Endothelial cell of umbilical vein (primary cell): ENCODE results near the gene PHACTR2. TPM values are rescaled to one million over a fixed set of nuclear protein-coding genes. Genes with fewer than 3 reads are reported as not detected.
"Not testable (repeated sequence)": the region's sequence is repeated elsewhere in the genome, so short reads cannot be mapped to it uniquely, and the experiment has no call there.

ENCODE experiments used
- BruUV-seq: library from RNA; stranded (reverse); fragments of 400-500 nt; replicated peaks from 2 replicates; lab custom pipeline; 2021; lab: Mats Ljungman, UMichigan
- CTCF ChIA-PET: fragments of 300-600, 350-600 bp; sonication (Branson Sonifier 250); formaldehyde crosslinking; loops from one replicate; lab custom pipeline; 2021; ENCODE audit warnings: antibody characterized with exemption, inconsistent platforms; lab: Charles Lee
- POLR2A ChIA-PET: fragments of 300-600, 350-600 bp; sonication (Branson Sonifier 250); formaldehyde crosslinking; loops from one replicate; lab custom pipeline; 2021; ENCODE audit warnings: antibody characterized with exemption, inconsistent platforms; lab: Charles Lee
- DNase-seq: peaks from one replicate; pipeline ENCODE4 v3.0.0-alpha.2; 2011; ENCODE audit warnings: low read depth, low spot score
- FAIRE-seq: peaks from 2 replicates; lab custom pipeline; 2011; peaks lifted over from hg19 to GRCh38; lab: Jason Lieb, UNC
- H2AFZ ChIP-seq: 2 replicates; pipeline ENCODE4 v1.6.0; 2012; ENCODE audit warnings: low read depth, low read length, control low read depth, inconsistent platforms
- H3K27ac ChIP-seq: 2 replicates; pipeline ENCODE4 v1.5.1; 2011; ENCODE audit warnings: low read depth, mild to moderate bottlenecking, control low read depth, low read length, moderate library complexity; ENCODE audit not compliant: insufficient read depth
- H3K27me3 ChIP-seq, 2 experiments: 2 replicates each; pipeline versions ENCODE4 v1.6.0 to v1.6.1; 2011; ENCODE audit warnings: low read length in 2 of 2, mixed read lengths in 1 of 2; ENCODE audit not compliant: control insufficient read depth in 2 of 2, insufficient read depth in 2 of 2
- H3K36me3 ChIP-seq, 2 experiments: 2 replicates in 1 of 2; 3 replicates in 1 of 2; pipeline ENCODE4 v1.5.1; 2011; ENCODE audit warnings: low read length in 2 of 2, mild to moderate bottlenecking in 1 of 2, moderate library complexity in 1 of 2; ENCODE audit not compliant: control insufficient read depth in 2 of 2, insufficient read depth in 2 of 2; ENCODE audit errors: extremely low read depth in 1 of 2
- H3K4me1 ChIP-seq: 3 replicates; pipeline ENCODE4 v1.5.1; 2011; ENCODE audit warnings: mild to moderate bottlenecking, low read length; ENCODE audit not compliant: control insufficient read depth, insufficient read depth; ENCODE audit errors: extremely low read depth
- H3K4me2 ChIP-seq: 2 replicates; pipeline ENCODE4 v1.6.1; 2011; ENCODE audit warnings: low read length, control low read depth, mixed read lengths; ENCODE audit not compliant: insufficient read depth
- H3K4me3 ChIP-seq, 3 experiments: fragments of 200-600 bp in 1 of 3; sonication (generic), shearing (Covaris generic) in 1 of 3; replicated peaks in 1 of 3; 2 replicates each; pipeline ENCODE4 v1.5.1; 2011 to 2016; ENCODE audit warnings: control low read depth in 3 of 3, low read length in 3 of 3, mild to moderate bottlenecking in 2 of 3, inconsistent platforms in 1 of 3, low read depth in 1 of 3, moderate library complexity in 1 of 3; ENCODE audit not compliant: insufficient read depth in 1 of 3
- H3K79me2 ChIP-seq: 2 replicates; pipeline ENCODE4 v1.6.0; 2012; ENCODE audit warnings: low read length, inconsistent platforms; ENCODE audit not compliant: control insufficient read depth, insufficient read depth
- H3K9ac ChIP-seq: replicated peaks from 2 replicates; pipeline ENCODE3; 2011; ENCODE audit warnings: low read length, control low read depth; ENCODE audit not compliant: insufficient read depth; ENCODE audit errors: extremely low read depth
- H3K9me1 ChIP-seq: replicated peaks from 3 replicates; pipeline ENCODE4 v1.6.0; 2011; ENCODE audit warnings: mild to moderate bottlenecking, low read length; ENCODE audit not compliant: control insufficient read depth, insufficient read depth; ENCODE audit errors: extremely low read depth
- H3K9me3 ChIP-seq: replicated peaks from 2 replicates; pipeline ENCODE4 v1.5.1; 2012; ENCODE audit warnings: low read length, inconsistent platforms; ENCODE audit not compliant: control insufficient read depth, insufficient read depth
- H4K20me1 ChIP-seq: replicated peaks from 2 replicates; pipeline ENCODE3; 2011; ENCODE audit warnings: mild to moderate bottlenecking, low read length; ENCODE audit not compliant: control insufficient read depth, insufficient read depth; ENCODE audit errors: extremely low read depth
- EZH2 ChIP-seq: IDR thresholded peaks from 2 replicates; pipeline ENCODE4 v1.6.1; 2012; ENCODE audit warnings: borderline replicate concordance, low read depth, mild to moderate bottlenecking, moderate library complexity, low read length, inconsistent platforms; ENCODE audit not compliant: severe bottlenecking
- GATA2 ChIP-seq: IDR thresholded peaks from 2 replicates; pipeline ENCODE4 v1.7.0; 2011; ENCODE audit warnings: low read depth, mild to moderate bottlenecking, moderate library complexity, mixed read lengths, low read length; ENCODE audit not compliant: insufficient read length, insufficient read depth
- POLR2A ChIP-seq: IDR thresholded peaks from 2 replicates; pipeline ENCODE4 v1.6.1; 2012; ENCODE audit warnings: low read depth, mild to moderate bottlenecking, control low read depth, low read length
- POLR2AphosphoS5 ChIP-seq: IDR thresholded peaks from 2 replicates; pipeline ENCODE4 v1.6.1; 2012; ENCODE audit warnings: low read depth, mild to moderate bottlenecking, control low read depth, low read length, moderate library complexity; ENCODE audit not compliant: insufficient read depth
- dilution Hi-C: fragments of 300-500 bp; cut with MboI; formaldehyde crosslinking; loops from one replicate; pipeline ENCODE4 v1.15.0; 2019; ENCODE audit warnings: low sequenced_read_pairs; ENCODE audit not compliant: extremely low pct_ligation_motif_present
- intact Hi-C: fragments of 100-400 bp; cut with micrococcal nuclease; formaldehyde crosslinking; loops from one replicate; pipeline ENCODE4 v1.10.0; 2022
- polyA plus RNA-seq, 4 experiments: library from polyadenylated mRNA; depleted of rRNA in 3 of 4; stranded (reverse) in 3 of 4; unstranded in 1 of 4; fragments of >200 nt; gene quantifications; 2 replicates each; pipeline versions ENCODE4 v1.2.1 to v1.2.3, GENCODE V29; 2011 to 2012; ENCODE audit warnings: missing spikeins in 1 of 4
- total RNA-seq: library from RNA; stranded (reverse); gene quantifications from 2 replicates; pipeline ENCODE4 v1.2.3, GENCODE V29; 2021
- TF ChIP-seq, protein P1 (sequence below), 2 donors: IDR thresholded peaks; 1 replicate in 1 of 2; 2 replicates in 1 of 2; pipeline ENCODE4 v1.5.1; 2011; ENCODE audit warnings: low read length in 2 of 2, mild to moderate bottlenecking in 2 of 2, moderate library complexity in 2 of 2, control low read depth in 1 of 2, inconsistent platforms in 1 of 2, low read depth in 1 of 2; ENCODE audit not compliant: insufficient read depth in 1 of 2; ENCODE audit errors: extremely low read depth in 1 of 2
- TF ChIP-seq, protein P2 (sequence below): IDR thresholded peaks from 2 replicates; pipeline ENCODE4 v1.6.1; 2011; ENCODE audit not compliant: insufficient read depth, insufficient read length

Gene PHACTR2
- total and polyA plus RNA-seq, 2 donors (not counting 3 experiments of a cell fraction or from before 2014, with no cell fraction given), result 16.3 to 178 TPM

DNA sequence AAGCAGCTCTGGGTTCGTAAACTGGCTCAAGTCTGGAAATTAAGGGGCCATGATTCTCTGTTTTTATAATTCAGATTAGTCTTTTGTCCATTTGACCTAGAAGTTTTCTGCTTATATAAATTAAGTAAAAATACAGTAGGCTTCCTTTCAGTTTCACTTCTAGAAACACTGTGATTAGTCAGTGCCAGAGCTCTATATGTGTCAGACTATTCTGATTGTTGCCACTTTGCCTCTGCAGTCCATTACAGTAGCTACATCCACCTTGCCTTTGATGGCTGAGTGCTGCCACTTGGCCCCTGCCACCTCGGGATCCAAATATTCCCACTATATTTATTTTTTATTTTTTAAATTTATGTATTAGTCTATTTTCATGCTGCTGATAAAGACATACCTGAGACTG, 194.4 kb downstream of the PHACTR2 start:
- no peak overlapping the region for H3K27ac ChIP-seq
- BruUV-seq, result no TSS peak
- no peak overlapping the region for H3K4me2 ChIP-seq
- peaks cover 0 to 1% of the 10 kb centered on the region in 2 experiments for H3K27me3 ChIP-seq
- no peak for DNase-seq
- H3K9me3 ChIP-seq, result no peaks in the 10 kb centered on the region
- H3K9ac ChIP-seq, result no peak overlapping the region
- dilution Hi-C loops, result no loop called here
- ChIA-PET CTCF (interaction anchor here (0.9 to 1.4 kb wide), 2 partner anchors 13 to 297 kb away, joined by 4 to 5 read pairs; no protein-coding TSS in a partner anchor), POLR2A (no interaction called here)
- H3K4me3 ChIP-seq, result no peak overlapping the region
- intact Hi-C loops, result no loop called here
- no peaks in the 10 kb centered on the region for H3K79me2 ChIP-seq
- H2AFZ ChIP-seq, result no peak overlapping the region
- TF ChIP-seq POLR2AphosphoS5, result no peak
- TF ChIP-seq GATA2, result no peak
- no peak for TF ChIP-seq EZH2
- no peak for TF ChIP-seq POLR2A
- TF ChIP-seq, protein P1, sequence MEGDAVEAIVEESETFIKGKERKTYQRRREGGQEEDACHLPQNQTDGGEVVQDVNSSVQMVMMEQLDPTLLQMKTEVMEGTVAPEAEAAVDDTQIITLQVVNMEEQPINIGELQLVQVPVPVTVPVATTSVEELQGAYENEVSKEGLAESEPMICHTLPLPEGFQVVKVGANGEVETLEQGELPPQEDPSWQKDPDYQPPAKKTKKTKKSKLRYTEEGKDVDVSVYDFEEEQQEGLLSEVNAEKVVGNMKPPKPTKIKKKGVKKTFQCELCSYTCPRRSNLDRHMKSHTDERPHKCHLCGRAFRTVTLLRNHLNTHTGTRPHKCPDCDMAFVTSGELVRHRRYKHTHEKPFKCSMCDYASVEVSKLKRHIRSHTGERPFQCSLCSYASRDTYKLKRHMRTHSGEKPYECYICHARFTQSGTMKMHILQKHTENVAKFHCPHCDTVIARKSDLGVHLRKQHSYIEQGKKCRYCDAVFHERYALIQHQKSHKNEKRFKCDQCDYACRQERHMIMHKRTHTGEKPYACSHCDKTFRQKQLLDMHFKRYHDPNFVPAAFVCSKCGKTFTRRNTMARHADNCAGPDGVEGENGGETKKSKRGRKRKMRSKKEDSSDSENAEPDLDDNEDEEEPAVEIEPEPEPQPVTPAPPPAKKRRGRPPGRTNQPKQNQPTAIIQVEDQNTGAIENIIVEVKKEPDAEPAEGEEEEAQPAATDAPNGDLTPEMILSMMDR (IDR thresholded peaks at IDR 0.05; ENCODE audit: extremely low read depth in 1 of 2, insufficient read depth in 1 of 2, low read depth in 1 of 2, low read length in 2 of 2), result no peak
- TF ChIP-seq, protein P2, sequence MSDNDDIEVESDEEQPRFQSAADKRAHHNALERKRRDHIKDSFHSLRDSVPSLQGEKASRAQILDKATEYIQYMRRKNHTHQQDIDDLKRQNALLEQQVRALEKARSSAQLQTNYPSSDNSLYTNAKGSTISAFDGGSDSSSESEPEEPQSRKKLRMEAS, result no peak
- no peaks in the 10 kb centered on the region for H3K4me1 ChIP-seq
- H4K20me1 ChIP-seq, result no peaks in the 10 kb centered on the region
- no peaks in the 10 kb centered on the region for H3K36me3 ChIP-seq
- no peak for FAIRE-seq
- no peaks in the 10 kb centered on the region for H3K9me1 ChIP-seq

DNA sequence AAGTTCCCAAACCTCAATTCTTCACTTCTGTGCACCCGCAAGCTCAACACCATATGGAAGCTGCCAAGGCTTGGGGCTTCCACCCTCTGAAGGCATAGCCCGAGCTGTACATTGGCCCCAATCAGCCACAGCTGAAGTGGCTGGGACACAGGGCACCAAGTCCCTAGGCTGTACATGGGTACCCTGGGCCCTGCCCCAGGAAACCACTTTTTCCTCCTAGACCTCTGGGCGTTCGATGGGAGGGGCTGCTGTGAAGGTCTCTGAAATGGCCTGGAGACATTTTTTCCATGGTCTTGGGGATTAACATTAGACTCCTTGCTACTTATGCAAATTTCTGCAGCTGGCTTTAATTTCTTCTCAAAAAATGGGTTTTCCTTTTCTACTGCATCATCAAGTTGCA, 195.8 kb downstream of the PHACTR2 start:
- H3K4me3 ChIP-seq, CTCF ChIA-PET, intact Hi-C loops, H4K20me1 ChIP-seq, POLR2A ChIA-PET, H3K27ac ChIP-seq, H3K9me1 ChIP-seq, FAIRE-seq, H3K4me2 ChIP-seq, H3K9ac ChIP-seq, H2AFZ ChIP-seq, DNase-seq, dilution Hi-C loops, H3K36me3 ChIP-seq, H3K9me3 ChIP-seq, BruUV-seq, H3K27me3 ChIP-seq, H3K4me1 ChIP-seq, H3K79me2 ChIP-seq: not testable (repeated sequence)

DNA sequence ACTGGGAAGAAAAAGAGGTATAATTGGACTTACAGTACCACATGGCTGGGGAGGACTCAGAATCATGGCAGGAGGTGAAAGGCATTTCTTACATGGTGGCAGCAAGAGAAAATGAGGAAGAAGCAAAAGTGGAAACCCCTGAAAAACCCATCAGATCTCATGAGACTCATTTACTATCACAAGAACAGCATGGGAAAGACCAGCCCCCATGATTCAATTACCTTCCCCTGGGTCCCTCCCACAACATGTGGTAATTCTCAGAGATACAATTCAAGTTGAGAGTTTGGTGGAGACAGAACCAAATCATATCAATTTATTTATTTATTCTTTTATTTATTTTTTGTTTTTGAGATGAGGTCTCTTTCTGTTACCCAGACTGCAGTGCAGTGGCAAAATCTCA, 196.7 kb downstream of the PHACTR2 start:
- intact Hi-C loops, CTCF ChIA-PET, H3K9me1 ChIP-seq, H3K36me3 ChIP-seq, H2AFZ ChIP-seq, FAIRE-seq, H3K9me3 ChIP-seq, H3K9ac ChIP-seq, BruUV-seq, H3K4me1 ChIP-seq, H3K79me2 ChIP-seq, H3K4me3 ChIP-seq, H3K27ac ChIP-seq, dilution Hi-C loops, POLR2A ChIA-PET, DNase-seq, H4K20me1 ChIP-seq, H3K4me2 ChIP-seq, H3K27me3 ChIP-seq: not testable (repeated sequence)
